GM04503 (cell line): ENCODE data around the gene FXYD4.

Experiments
- DNase-seq: peaks from one replicate; pipeline ENCODE4 v3.0.0-alpha.2; 2012; ENCODE audit warnings: low read depth

The FXYD4 gene

DNA sequence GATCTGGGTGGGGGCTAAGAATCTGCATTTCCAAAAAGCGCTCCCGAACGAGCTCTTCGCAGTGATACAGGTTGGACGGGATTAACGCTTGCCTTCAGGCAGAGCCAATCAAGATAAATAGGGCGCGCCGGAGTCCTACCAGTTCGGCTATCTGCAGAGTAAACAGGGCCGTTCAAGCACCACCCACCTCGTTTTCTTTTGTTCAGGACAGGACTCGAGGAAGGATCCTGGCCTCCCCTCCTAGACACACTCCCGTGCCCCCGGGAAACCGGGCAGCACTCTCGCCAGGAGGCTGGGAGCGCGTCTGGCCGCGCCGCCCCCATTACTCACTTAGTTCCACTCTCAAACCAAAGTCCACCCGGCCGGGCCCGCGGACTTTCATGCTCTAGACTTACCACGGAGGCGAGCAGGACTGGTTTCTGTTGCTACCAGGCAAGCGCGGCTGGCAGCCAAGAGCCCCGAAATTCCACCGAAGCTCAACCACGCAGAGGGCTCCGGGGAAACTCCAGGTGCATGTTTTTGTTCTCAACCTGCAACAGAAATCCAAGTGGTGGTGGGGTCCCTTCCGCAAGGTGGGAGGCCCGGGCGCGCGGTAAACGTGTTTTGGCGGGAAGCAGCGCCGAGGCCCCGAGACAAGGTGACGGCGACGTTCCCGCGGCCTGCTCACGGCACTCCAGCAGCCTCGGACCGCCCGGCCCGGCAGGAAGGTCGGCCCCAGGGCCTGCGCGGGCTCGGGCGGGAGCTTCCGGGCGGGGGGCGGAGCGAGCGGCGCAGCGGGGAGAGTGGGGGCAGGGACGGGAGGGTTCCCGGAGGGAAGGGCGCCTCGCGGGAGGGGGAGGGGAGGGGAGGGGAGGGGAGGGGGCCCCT is 24.9 kb downstream of the FXYD4 start:
- DNase-seq: no peak

DNA sequence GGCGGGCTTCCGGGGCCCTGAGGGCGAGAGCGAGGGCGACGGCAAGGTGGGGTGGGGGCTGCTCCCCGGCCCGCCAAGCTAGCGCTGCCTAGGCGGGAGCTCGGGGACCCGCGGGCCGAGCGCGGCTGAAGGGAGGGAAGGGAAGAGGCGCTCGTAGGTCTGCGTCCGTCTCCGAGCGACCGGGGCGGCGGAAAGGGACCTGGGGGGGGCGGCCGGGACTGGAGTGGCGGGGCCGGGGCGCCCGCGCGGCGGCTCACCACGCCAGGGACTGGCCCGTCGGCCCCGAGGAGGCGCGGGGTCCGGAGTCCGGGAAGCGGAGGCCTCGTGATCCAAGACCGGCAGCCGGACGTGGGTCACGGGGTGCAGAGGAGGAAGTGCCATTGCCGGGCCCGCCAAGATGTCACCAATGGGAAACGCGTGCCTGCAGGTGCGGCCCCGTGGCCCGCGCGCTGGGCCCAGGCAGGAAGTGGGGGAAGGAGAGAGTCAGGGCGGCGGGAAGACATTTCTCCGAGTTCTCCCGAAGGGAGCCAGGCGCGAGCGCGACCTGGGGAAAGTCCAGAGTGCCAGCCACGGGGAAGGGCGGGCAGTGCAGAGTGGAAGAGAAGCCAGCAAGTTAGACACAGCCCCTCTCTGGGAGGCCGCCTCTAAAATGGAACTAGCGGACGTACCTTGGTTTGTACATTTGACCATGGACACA is 25.6 kb downstream of the FXYD4 start:
- DNase-seq: no peak

DNA sequence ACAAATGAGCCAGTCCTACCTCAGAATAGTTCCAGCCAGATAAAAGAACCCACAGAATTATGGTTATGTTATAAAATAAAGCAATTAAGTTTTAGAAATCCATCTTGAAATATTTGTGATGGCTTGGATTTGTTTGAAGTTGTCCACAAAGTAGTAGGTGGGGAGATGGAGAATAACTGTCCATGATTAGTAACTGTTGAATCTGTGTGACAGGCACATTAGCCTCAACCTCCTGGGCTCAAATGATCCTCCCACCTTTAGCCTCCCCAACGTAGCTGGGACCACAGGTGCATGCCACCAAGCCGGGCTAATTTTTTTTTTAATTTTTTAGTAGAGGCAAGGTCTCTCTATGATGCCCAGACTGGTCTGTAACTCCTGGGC is 27.5 kb downstream of the FXYD4 start:
- no peak for DNase-seq

DNA sequence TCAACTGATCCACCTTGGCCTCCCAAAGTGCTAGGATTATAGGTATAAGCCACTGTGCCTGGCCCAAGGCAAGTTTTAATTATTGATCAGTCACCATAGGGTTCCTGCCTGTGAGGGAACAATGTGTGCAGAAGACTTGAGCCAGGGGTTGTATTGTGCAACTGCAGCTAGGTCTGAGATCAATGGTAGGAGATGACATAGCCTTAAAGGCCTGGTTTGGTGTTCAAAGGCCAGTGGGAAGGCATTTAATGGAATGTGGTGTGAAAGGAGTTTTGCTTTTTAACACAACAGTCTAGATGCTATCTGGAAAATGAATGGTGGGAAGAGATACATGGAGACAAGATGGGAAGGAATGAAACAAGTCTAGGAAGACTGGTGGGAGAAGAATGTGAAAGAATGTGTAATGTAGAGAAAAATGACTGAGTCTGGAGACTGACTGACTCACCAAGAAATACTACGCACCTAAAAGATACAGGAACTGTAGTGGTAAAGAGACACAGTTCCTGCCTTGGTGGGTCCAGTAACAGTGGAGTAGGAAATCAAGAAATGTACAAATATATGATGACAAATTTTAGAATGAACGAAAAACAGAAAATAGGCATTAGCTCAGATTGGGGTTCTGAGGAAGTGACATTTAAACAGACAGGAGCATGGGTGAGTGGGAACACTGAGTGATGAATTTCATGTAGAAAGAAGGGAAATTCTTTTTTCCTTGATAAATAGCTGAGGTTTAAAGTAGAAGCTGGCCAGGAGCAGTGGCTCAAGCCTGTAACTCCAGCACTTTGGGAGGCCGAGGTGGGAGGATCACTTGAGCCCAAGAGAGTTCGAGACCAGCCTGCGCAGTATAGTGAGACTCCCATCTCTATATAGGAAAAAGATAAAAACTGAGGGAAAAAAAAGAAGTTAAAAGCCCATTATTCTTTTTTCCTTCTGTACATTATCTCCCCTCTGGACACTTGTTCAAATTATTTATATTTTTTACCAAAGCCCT is 28.2 kb downstream of the FXYD4 start:
- peak; percentile 29 for DNase-seq

DNA sequence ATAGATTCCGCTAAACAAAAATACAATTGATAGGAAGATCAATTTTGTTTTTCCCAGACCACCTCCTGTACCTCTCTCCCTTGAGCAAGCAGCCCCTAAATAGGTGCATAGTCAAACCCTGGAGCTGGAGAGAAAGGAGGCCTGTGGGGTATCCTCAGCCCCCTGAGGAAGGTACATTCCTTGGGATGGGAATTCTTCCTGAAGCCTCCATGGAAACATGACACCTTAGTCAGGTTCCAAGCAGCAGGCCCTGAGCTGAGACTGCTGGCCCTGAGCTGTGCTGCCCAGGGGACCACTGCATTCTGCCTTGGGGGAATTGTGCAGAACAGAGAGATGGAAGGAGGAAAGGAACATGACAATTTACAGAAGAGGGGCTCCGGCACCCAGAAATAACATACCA is 30.2 kb downstream of the FXYD4 start:
- no peak for DNase-seq

DNA sequence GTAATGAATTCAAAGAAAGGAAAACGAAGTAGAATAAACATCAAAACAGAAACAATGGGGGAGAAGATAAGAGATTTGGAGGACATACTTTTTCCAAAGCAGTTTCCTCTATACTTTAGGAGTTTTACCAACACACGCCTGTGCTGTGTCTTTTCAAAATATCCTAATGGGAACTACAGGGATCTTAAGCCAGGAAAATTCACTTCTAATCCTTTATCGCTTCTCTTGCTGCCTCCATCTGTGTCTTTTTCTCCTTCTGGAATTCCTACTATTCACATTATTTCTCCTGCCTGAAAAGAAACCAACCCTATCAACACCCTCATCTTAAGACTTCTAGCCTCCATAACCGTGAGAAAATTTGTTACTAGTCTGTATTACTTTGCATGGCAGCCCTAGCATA is 30.7 kb downstream of the FXYD4 start:
- no peak for DNase-seq

DNA sequence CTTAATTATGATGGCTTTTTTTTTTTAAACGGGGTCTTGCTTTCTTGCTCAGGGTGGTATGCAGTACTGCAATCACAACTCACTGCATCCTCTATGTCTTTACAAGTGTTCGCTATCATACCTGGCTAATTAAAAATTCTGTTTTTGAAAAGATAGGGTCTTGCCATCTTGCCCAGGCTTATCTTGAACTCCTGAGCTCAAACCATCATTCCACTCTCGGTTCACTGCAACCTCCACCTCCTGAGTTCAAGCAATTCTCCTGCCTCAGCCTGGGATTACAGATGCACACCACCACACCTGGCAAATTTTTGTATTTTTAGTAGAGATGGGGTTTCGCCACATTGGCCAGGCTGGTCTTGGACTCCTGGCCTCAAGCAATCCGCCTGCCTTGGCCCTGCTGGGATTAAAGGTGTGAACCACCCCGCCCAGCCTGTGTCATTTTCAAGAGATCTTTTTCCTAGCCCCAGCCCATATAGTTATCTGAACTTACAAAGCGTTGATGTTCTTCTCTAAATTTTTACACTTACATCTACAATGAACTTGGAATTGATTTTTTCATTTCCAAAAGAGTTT is 31.5 kb downstream of the FXYD4 start:
- DNase-seq: no peak

DNA sequence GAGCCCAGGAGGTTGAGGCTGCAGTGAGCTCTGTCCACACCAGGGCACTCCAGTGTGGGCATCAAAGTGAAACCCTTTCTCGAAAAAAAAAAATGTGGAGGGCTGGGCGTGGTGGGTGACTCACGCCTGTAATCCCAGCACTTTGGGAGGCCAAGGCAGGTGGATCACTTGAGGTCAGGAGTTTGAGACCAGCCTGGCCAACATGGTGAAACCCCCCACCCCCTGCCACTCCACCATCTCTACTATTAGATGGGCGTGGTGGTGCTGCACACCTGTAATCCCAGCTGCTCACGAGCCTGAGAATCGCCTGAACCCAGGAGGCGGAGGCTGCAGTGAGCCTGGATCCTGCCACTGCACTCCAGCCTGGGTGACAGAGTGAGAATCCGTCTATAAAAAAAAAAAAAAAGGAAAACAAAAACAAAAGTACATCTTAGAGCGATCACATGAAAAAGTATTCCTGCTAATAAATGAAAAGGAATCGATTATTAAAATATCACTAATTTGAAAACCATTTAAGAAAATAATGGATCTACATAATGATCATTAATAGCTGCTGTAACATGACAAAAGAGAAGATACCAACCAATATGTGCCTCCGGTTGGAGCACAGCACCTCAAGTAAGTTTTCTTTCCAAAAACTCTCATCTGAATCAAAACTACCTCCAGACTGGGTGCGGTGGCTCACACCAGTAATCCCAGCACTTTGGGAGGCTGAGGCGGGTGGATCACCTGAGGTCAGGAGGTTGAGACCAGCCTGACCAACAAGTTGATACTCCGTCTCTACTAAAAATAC is 32.7 kb downstream of the FXYD4 start:
- DNase-seq: no peak

DNA sequence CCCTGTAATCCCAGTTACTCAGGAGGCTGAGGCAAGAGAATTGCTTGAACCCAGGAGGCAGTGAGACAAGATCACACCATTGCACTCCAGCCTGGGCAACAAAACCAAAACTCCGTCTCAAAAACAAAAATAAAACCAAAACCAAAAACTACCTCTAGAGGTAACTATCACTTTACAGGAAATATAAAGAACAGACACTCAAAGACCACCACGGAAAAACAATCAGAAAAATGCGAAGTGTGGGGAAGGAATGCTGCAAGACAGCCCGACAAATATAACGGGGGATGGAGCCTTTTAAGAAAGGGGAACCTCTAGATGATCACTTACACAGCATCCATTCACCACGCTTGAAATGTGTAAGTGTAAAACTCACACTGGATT is 33.3 kb downstream of the FXYD4 start:
- DNase-seq: no peak

DNA sequence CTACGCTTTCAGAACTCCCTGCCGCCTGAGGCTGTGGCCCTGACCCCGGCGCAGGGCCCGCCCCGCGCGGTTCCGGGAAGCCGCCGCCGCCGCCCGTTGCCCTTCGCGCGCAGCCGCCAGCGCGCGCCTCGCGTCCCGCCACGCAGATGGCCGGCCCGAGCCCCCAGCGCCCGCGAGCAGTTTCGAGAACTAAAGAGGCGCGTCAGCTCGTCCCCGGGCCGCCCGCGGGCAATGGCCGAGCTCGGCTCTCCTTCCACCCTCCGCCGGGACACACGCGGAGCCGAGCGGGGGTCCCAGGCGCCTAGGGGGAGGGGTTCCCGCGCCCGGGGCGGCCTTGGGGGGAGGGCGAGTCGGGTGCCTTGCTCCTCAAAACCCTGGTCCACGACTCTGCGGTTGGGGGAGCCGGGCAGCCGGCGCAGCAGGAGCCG is 35.7 kb downstream of the FXYD4 start:
- DNase-seq: no peak

DNA sequence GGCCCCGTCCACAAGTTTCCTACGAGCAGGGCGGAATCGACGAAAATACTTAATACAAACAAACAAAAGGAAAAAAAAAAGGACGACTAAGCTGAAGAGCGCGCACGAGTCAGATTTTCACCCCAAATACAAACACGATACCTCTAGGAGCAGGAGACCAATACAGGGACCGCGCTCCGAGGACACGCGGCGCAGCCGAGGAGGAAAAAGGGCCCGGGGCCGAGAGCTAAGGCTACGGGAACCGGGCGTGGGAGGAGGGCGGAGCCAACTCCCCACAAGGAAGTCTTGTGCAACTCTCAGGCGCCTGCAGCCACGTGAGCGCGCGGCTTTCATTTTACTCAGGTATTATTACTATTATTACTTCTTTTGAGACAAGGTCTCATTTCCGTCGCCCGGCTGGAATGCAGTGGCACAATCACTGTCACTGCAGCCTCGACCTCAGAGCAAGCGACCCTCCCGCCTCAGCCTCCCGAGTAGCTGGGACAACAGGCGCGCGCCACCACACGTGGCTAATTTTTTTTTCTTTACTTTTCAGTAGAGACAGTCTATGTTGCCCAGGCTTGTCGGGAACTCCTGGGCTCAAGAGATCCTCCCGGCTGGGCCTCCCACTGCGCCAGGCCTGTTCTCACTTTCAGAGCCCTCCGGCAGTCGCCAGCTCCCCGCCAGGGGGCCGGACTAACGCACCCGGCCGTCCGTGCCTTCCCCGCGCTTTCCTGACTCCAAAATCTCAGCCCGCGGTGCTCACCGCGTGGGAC is 36.3 kb downstream of the FXYD4 start:
- DNase-seq: peak; percentile 35

DNA sequence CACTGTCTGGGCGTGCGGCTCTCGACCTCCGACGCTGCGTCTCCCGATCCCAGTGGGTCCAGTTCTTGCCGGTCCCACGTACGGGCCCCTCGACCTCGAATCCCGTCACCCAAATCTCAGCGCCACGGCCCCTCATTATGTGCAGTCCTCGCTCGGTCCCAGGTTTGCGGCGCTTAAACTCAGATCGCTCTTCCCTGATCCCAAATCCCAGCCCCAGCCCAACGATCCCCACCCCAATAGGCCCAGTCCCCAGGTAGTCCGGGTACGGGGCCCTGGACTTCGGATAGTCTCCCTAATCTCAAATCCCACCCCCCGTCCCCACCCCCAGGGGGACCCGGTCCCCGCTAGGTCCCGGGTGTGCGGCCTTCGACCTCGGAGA is 36.9 kb downstream of the FXYD4 start:
- no peak for DNase-seq

DNA sequence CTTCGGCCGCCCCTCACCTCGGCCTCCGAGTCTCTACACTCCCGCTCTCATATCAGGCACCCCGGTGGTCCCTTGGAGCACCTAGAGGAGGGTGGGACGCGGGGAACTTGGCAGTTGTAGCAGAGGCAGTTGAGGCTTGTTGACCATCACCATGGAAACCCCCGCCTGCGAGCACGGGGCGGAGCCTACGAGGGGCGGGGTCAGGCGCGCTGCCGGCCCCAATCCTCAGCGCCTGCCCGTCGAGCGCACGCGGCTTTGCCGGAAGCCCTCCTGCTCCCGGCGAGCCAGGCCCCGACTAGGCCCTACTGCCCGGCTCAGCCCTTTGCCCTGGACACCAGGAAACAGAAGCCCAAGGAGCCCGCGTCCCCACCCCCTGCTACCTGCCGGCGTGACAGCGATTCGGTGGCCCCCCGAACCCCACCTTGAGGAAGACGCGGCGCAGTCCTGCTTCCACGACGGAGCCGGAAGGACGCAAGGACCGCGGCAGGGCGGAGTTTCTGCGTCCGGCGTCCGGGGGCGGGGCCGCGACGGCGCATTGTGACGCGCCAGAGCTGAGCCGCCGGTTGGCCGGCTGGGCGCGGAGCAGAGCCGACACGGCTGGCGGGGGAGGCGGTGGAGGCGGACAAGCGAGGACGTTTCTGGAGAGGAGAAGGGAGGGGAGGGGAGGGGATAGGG is 37.4 kb downstream of the FXYD4 start, which contains the start of gene HNRNPF:
HNRNPF (minus strand) TSS at position 477 of the 675 bp plus-strand sequence. CDS start 21,302 bp downstream, outside the sequence.
- DNase-seq: peak; percentile 77

DNA sequence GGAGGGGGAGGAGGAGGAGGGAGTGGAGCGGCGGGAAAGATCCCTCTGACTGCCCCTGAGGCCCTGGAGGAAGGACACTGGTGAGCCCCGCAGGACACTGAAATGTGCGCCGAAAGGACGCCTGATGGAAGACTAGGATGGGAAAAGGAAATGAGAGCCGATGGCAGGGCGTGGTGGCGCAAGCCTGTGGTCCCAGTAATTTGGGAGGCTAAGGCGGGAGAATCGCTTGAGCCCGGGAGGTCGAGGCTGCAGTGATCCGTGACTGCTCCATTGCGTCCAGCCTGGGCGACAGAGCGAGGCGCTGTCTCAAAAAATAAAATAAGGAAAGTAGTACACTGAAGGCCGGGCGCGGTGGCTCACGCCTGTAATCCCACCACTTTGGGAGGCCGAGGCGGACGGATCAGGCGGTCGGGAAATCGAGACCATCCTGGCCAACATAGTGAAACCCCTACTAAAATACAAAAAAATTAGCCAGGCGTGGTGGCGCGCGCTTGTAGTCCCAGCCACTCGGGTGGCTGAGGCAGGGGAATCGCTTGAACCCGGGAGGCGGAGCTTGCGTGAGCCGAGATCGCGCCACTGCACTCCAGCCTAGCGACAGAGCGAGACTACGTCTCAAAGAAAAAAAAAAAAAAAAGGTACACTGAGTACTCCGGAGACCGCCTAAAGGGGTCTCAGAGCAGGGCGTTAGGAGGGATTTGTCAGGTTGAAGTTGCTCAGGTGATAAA is 38.1 kb downstream of the FXYD4 start:
- no peak for DNase-seq

DNA sequence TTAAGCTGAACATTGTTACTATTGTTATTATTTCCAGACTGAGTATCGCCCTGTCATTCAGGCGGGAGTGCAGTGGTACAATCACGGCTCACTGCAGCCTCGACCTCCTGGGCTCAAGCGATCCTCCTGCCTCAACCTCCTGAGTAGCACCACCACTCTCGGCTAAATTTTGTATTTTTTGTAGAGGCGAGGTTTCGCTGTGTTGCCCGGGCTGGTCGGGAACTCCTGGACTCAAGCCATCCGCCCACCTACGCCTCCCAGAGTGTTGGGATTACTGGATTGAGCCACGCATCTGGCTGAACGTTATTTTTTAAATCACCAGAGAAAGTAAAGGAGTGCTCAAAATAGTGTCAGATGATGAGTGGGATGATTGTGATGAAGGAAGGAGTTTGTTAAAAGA is 38.9 kb downstream of the FXYD4 start:
- DNase-seq: no peak

DNA sequence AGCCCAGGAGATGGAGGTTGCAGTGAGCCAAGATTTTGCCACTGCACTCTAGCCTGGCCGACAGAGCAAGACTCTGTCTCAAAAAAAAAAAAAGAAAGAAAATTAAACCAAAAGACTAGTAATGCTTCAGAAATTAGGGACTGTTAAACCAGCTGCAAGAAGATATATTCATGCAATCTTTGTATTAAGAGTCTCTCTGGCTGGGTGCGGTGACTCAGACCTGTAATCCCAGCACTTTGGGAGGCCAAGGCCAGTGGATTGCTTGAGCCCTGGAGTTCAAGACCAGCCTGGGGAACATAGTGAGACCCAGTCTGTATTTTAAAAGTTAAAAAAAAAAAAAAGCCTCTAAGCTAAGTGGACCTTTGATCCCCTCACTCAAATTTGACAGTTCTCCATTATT is 40.1 kb downstream of the FXYD4 start:
- no peak for DNase-seq

DNA sequence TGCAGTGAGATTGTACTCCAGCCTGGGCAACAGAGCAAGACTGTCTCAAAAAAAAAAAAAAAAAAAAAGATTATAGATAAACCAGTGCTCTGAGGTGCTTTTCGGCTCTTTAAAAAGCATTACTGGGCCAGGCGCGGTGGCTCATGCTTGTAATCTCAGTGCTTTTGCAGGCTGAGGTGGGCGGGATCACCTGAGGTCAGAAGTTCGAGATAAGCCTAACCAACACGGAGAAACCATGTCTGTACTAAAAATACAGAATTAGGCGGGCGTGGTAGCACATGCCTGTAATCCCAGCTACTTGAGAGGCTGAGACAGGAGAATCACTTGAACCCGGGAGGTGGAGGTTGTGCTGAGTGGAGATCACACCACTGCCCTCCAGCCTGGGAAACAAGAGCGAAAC is 44.1 kb downstream of the FXYD4 start:
- no peak for DNase-seq

DNA sequence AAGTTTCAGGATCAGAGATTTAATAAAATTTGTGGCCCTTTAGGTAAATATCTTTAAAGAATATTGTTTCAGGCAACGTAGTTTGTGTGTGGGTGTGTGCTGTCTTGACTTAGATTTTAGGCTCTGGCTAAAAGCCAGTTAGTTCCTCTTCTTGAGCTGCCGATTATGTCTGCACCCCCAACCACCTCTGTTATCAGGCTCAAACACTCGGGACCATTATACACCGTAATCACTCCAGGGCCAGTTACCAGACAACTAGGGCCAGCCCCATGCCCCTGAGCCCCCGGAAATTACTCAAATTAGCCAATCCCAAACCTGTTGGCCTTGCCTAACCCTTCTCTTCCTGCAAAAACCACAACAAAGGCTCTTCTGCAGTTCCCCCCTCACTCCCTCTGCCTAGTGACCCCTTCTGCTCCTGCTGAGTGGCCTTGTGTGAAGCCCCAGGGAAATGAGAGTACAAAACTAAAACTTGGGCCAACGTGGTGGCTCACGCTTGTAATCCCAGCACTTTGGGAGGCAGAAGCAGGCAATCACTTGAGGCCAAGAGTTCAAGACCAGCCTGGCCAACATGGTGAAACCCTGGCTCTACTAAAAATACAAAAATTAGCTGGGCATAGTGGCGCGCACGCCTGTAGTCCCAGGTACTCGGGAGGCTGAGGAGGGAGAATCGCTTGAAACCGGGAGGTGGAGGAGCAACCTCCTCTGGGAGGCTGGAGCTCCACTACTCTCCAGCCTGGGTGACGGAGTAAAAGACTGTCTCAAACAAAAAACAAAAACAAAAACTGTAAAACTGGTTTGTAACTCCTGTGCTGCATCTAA is 46.7 kb downstream of the FXYD4 start:
- DNase-seq: no peak
